GM23338 (cell line): ENCODE data around the gene TFF1. TPM values are rescaled to one million over a fixed set of nuclear protein-coding genes. Genes with fewer than 3 reads are reported as not detected.

Experiments used
- polyA plus RNA-seq: library from polyadenylated mRNA; unstranded; fragments of >200 nt; fragmentation: Nextera tagmentation; extraction: Ambion mirVana; gene quantifications from 2 replicates; pipeline ENCODE4 v1.2.1, GENCODE V29; 2016
- total RNA-seq: library from RNA; depleted of rRNA; stranded (reverse); fragments of >200 nt; shearing (Covaris generic); gene quantifications from 2 replicates; pipeline ENCODE4 v1.2.3, GENCODE V29; 2014; rRNA removed

Gene TFF1
- total and polyA plus RNA-seq, 2 experiments from 2014 or later, result not detected

Other genes with a start within 250 kb of the TFF1 start
- 4.4 and 7.3 TPM in 2 replicates for gene ABCG1, start 147.4 kb downstream of the TFF1 start, total RNA-seq
- 1.3 and 1.7 TPM in 2 replicates for gene ABCG1, start 147.4 kb downstream of the TFF1 start, polyA plus RNA-seq
- gene TFF3, start 51.1 kb downstream of the TFF1 start, total RNA-seq, result 1.2 TPM in 1 of 2 replicates, not detected in the other
- 3.1 and 3.3 TPM in 2 replicates for gene TFF3, start 51.1 kb downstream of the TFF1 start, polyA plus RNA-seq
- gene TFF2, start 15.5 kb downstream of the TFF1 start, total RNA-seq, result not detected in 2 replicates
- not detected in 2 replicates for gene TFF2, start 15.5 kb downstream of the TFF1 start, polyA plus RNA-seq
- gene TMPRSS3, start 29.5 kb upstream of the TFF1 start, total RNA-seq, result 0.17 TPM in 1 of 2 replicates, not detected in the other
- gene TMPRSS3, start 29.5 kb upstream of the TFF1 start, polyA plus RNA-seq, result not detected in 2 replicates
- gene UBASH3A, start 37.4 kb upstream of the TFF1 start, total RNA-seq, result not detected in 2 replicates
- gene UBASH3A, start 37.4 kb upstream of the TFF1 start, polyA plus RNA-seq, result not detected in 2 replicates
- gene RSPH1, start 129.7 kb upstream of the TFF1 start, total RNA-seq, result 0.12 TPM in 1 of 2 replicates, not detected in the other
- gene RSPH1, start 129.7 kb upstream of the TFF1 start, polyA plus RNA-seq, result 0.23 and 1.4 TPM in 2 replicates
- 25.2 and 30.3 TPM in 2 replicates for gene SLC37A1, start 147.3 kb upstream of the TFF1 start, total RNA-seq
- gene SLC37A1, start 147.3 kb upstream of the TFF1 start, polyA plus RNA-seq, result 11.0 and 14.0 TPM in 2 replicates